Measurements from ENCODE around the gene UTP11.
A peak's percentile ranks its signal among the peaks of the same experiment; 100 is the strongest.

UTP11 gene

GRCh38 chr1:38003261-38004250 lies 9.0 kb upstream of the UTP11 start:
- DNase-seq = peak; percentile 35

- DNase-seq = peak; percentile 54
These were observed 8.0 kb upstream of the UTP11 start for GRCh38 chr1:38004284-38005108.

- DNase-seq = peak; percentile 95
These were observed 7.1 kb upstream of the UTP11 start, which contains the start of gene FHL3 for GRCh38 chr1:38005195-38006007. TSS of gene FHL3 (minus strand) at chr1:38005514. CDS start at chr1:37999412, 6,102 bp downstream.

GRCh38 chr1:38006008-38006828 lies 6.3 kb upstream of the UTP11 start:
- DNase-seq = peak; percentile 67

- DNase-seq = no peak
These were observed 3.3 kb upstream of the UTP11 start for GRCh38 chr1:38009088-38009840.

- DNase-seq = no peak
These were observed 2.7 kb upstream of the UTP11 start for GRCh38 chr1:38009841-38010180.

- peak; percentile 54 for DNase-seq
These were observed 691 bp downstream of the UTP11 start for GRCh38 chr1:38013227-38013622.

- DNase-seq = peak; percentile 98
These were observed 1.6 kb downstream of the UTP11 start for GRCh38 chr1:38014171-38014570.

GRCh38 chr1:38014724-38015424 lies 2.3 kb downstream of the UTP11 start:
- no peak for DNase-seq

- no peak for DNase-seq
These were observed 3.6 kb downstream of the UTP11 start for GRCh38 chr1:38015978-38016725.

GRCh38 chr1:38018864-38019343 lies 6.4 kb downstream of the UTP11 start:
- peak; percentile 44 for DNase-seq

GRCh38 chr1:38020396-38020795 lies 7.9 kb downstream of the UTP11 start:
- no peak for DNase-seq

- DNase-seq = no peak
These were observed 9.4 kb downstream of the UTP11 start for GRCh38 chr1:38021969-38022368.

GRCh38 chr1:38022810-38023209 lies 10.3 kb downstream of the UTP11 start:
- no peak for DNase-seq

- DNase-seq = no peak
These were observed 12.7 kb downstream of the UTP11 start for GRCh38 chr1:38025233-38025632.

GRCh38 chr1:38025664-38026063 lies 13.1 kb downstream of the UTP11 start:
- no peak for DNase-seq

GRCh38 chr1:38026592-38027200 lies 14.2 kb downstream of the UTP11 start:
- DNase-seq = peak; percentile 84

GRCh38 chr1:38027201-38028104 lies 14.9 kb downstream of the UTP11 start:
- DNase-seq = peak; percentile 36
